D721Med (cell line): ENCODE data around the gene ARHGEF39.
A peak's percentile ranks its signal among the peaks of the same experiment; 100 is the strongest.

Source experiments
- DNase-seq: peaks from one replicate; pipeline ENCODE4 v3.0.0; 2011; ENCODE audit warnings: low spot score; ENCODE audit not compliant: insufficient read length
- FAIRE-seq: peaks from 2 replicates; lab custom pipeline; 2011; peaks lifted over from hg19 to GRCh38; lab: Jason Lieb, UNC
- TF ChIP-seq, protein P1 (sequence below): IDR thresholded peaks from 2 replicates; pipeline ENCODE4 v1.5.1; 2012; ENCODE audit warnings: mild to moderate bottlenecking, control low read depth; ENCODE audit not compliant: insufficient read depth; ENCODE audit errors: missing control alignments

The ARHGEF39 gene

DNA sequence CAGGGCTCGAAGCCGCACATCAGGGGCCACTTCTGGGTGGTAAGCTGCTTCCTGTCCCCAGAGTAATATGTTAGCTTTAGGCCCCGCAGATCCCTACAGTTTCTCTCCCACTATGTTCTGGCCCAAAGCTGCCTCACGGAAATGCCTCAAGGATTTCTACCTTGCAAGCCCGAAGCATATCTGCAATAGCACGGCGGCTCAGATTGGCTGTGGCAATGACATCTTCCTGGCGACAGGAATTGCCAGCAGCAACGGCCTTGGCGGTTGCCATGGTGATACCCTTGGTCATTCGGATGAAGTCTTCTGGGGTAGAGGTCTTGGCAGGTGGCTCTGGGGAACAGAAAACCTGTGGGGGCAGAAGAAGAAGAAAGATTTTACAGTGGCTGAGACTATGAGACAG lies 35.0 kb upstream of the ARHGEF39 start:
- DNase-seq = no peak
- TF ChIP-seq, protein P1, sequence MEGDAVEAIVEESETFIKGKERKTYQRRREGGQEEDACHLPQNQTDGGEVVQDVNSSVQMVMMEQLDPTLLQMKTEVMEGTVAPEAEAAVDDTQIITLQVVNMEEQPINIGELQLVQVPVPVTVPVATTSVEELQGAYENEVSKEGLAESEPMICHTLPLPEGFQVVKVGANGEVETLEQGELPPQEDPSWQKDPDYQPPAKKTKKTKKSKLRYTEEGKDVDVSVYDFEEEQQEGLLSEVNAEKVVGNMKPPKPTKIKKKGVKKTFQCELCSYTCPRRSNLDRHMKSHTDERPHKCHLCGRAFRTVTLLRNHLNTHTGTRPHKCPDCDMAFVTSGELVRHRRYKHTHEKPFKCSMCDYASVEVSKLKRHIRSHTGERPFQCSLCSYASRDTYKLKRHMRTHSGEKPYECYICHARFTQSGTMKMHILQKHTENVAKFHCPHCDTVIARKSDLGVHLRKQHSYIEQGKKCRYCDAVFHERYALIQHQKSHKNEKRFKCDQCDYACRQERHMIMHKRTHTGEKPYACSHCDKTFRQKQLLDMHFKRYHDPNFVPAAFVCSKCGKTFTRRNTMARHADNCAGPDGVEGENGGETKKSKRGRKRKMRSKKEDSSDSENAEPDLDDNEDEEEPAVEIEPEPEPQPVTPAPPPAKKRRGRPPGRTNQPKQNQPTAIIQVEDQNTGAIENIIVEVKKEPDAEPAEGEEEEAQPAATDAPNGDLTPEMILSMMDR = no peak
- no peak for FAIRE-seq

- DNase-seq (no peak), FAIRE-seq (no peak)
- TF ChIP-seq, protein P1 = no peak
Observed at GRCh38 chr9:35698231-35698630, 33.2 kb upstream of the ARHGEF39 start.

DNA sequence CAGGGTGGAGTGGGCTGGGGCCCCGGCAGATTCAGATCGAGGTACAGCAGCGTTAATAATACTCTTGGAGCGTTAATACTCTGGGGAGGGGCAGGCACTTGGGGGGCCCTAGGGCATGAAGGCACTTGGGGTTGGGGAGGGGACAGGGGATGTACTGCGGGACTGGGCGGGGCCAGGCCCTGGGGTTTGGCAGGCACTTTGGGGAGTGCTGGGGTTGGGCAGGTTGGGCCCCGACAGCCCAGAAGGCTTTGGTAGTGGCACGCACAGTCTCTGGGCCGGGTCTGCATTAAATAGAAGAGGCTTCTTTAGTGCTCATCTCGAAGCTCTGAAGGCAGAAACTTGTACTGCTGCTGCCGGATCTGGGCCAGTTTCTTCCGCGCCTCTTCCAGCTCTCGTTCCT lies 32.5 kb upstream of the ARHGEF39 start:
- no peak for DNase-seq
- FAIRE-seq = no peak
- TF ChIP-seq, protein P1 = no peak

- TF ChIP-seq, protein P1 = peak; percentile 78
- DNase-seq = peak; percentile 60
- no peak for FAIRE-seq
Observed at GRCh38 chr9:35696520-35697215, 31.7 kb upstream of the ARHGEF39 start.

- DNase-seq = no peak
- FAIRE-seq = no peak
- TF ChIP-seq, protein P1 = no peak
Observed at GRCh38 chr9:35695943-35696401, 31.0 kb upstream of the ARHGEF39 start.

DNA sequence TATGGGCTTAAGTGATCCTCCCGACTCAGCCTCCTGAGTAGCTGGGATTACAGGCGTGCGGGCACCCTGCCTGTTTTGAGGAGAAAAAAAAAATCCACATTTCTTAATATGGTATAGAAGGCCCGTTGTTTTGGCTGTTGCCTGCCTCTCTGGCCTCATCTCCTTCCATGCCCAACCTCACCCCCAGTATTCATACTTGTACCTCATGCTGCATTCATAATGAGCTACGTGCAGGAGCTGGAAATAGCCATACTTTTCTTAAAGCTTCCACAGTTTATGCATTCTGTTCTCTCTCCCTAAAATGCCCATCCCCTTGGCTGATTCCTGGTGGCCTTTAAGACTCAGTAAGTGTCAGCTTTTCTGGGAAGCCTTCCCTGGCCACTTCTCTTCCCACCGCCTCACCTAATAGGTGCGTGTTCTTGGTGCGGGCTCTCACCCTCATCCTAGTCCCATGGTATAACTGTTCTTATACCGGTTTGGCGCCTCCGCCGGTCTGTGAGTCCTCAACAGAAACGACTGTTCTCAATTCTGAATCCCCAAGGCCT lies 26.8 kb upstream of the ARHGEF39 start:
- DNase-seq (no peak), FAIRE-seq (no peak)
- TF ChIP-seq, protein P1 = no peak

DNA sequence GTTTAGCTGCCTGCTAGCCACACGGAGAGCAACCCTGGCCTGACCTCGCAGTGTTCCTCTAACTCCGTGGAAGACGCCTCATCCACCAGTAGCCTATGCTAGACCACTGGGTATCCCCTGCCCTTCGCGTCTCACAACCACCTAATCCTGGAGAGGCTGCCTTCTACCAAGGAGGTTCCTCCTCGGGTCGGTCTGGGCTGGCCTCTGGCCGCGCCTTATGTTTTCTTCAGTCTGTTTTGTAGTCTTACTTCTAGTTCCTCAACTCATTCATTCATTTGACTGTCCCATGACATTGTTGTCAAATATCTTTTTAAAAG lies 26.3 kb upstream of the ARHGEF39 start:
- no peak for DNase-seq
- FAIRE-seq = no peak
- TF ChIP-seq, protein P1 = no peak
